Dermis microvascular lymphatic vessel endothelial cell (primary cell): Measurements from ENCODE around the gene DCP1B. TPM values are rescaled to one million over a fixed set of nuclear protein-coding genes. Genes with fewer than 3 reads are reported as not detected.

Source experiments
- DNase-seq, 2 donors: peaks; one replicate each; pipeline versions ENCODE4 v3.0.0 to v3.0.0-alpha.2; 2010; ENCODE audit warnings: low read depth in 2 of 2
- total RNA-seq: library from RNA; depleted of rRNA; stranded (reverse); fragments of >200 nt; gene quantifications from 2 replicates; pipeline ENCODE4 v1.2.1, GENCODE V29; 2014

Gene DCP1B
- 3.9 and 4.3 TPM in 2 replicates for total RNA-seq

DNA sequence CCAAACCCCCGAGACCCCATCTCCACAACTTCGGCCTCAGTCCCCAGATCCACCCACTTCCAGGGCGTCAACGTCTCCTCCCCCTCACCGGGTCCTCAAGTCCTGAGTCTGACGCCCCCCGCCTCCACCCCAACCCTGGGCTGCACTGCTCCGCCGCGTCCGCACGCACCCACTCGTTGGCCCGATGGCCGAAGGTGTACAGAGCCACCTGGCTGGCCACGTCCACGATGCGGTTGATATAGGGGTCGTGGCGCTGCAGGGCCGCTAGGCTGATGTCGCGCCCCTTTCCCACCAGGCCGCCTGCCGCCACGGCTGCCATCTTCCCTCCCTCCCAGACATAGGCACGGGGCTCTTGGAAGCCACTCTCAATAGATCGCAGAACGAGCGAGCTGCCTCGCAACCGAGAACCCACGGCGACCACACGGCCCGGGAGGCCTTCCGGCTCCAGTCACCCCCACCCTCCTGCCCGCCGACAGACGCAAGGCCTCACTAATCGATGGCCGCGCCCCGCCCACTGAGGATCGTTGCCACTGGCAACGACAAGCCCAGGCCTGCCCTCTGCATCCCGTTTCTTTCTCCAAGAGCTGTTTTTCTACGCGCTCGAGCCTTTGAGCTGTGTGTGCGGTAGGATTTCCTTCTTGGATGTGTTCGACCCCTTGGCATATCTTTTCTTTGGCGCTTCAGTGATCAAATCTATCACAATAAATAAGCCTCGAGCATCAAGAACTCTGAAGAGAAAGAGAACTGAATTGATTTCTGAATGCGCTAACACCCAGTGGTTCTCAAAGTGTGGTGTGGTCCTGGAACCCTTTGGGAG lies at the start of gene DCP1B:
DCP1B (minus strand) TSS at position 345 of the 817 bp plus-strand sequence; CDS start at position 319, 26 bp downstream.
- DNase-seq = peak; percentile 92 to 98

DNA sequence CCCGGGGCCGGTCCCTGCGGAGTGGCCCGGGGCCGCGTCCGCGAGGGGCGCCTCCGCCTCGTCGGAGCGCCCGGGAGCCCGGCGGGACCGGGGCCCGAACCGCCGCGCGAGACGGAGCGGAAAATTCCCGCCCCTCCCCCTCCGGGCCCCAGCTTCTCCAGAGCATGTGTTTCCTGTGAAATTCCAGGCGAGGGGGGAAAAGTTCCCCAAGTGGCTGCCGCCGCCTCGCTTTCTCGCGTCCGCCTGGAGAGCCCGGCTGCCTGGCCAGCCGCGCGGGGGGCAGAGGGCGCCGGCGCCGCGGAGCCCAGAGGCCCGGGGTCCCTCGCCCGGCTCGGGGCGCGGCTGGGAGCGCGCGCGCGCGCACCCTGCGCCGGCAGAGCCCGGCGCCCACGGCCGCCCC lies 49.4 kb upstream of the DCP1B start:
- DNase-seq = no peak

DNA sequence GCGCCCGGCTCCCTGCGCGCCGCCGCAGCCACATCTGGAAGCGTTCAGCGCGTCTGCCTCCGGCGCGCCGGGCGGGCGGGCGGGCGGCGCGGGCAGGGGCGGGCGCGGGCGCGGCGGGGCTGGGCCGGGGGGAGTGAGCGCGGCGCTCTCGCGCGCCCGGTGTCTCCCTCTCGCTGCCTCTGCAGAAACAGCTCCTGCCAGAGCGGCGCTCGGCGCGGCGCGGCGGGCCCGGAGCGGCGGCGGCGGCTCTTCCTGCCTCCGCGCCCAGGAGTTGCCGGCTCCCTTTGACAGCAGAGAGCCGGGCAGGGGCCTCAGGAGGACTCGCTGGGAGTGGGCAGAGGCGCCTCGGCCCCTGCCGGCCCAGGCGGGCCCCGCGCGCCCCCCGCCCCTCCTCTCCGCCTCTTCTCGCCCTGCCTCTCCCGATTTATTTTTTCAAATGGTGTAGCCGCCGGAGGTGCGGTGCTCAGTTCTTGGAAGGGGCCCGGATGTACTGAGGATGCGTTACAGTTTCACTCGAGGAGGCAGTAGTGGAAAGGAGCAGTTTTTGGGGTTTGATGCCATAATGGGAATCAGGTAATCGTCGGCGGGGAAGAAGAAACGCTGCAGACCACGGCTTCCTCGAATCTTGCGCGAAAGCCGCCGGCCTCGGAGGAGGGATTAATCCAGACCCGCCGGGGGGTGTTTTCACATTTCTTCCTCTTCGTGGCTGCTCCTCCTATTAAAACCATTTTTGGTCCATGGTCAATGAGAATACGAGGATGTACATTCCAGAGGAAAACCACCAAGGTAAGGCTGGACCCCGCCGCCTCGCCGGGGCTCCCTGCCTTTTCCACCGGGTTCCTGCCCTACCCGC lies 48.8 kb upstream of the DCP1B start, which contains the start of gene CACNA1C:
CACNA1C (plus strand) TSS at position 162 of the 853 bp plus-strand sequence; CDS start at position 738, 576 bp downstream.
- peak in 1 of 2 donors; percentile 54 for DNase-seq

DNA sequence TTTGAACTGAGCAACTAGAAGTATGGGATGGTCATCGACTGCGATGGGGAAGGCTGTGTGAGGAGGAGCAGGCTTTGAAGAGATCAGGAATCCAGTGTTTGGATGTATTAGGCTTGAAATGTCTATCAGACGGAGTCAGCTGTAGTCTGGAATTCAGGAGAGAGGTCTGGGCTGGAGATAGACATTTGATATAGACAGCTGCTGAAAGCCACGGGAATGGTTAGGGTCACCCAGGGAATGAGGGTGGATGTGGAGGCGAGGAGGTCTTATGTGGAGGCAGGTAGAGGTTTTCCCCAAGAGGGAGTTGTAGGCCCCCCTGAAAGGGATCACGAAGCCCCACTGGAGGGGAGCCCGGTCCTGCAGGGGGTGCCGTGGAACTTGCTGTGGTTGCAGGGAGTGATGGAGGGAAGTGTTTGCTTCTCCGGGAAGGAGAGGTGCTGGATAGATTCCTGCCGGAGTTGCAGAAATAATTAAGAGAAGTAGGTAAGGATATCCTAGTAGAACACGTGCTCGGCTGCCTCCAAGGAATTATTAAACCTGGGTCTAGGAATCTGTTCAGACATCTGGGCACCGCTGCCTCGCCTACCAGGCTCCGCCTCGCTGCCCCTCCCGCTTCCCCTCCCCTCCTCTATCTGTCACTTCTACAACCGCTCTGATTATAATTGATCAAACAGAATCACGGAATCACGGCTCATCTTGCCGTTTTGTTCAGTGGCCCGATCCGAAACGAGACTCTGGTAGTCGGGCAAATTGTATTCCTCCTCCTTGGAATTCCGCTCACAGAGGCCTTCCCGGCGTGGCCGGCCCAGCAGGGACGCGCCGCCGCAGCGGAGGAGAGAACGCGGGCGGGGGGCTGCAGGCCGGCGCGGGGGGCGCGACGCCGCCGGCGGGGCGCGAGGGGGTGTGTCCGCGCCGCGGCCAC lies 47.7 kb upstream of the DCP1B start:
- no peak for DNase-seq

DNA sequence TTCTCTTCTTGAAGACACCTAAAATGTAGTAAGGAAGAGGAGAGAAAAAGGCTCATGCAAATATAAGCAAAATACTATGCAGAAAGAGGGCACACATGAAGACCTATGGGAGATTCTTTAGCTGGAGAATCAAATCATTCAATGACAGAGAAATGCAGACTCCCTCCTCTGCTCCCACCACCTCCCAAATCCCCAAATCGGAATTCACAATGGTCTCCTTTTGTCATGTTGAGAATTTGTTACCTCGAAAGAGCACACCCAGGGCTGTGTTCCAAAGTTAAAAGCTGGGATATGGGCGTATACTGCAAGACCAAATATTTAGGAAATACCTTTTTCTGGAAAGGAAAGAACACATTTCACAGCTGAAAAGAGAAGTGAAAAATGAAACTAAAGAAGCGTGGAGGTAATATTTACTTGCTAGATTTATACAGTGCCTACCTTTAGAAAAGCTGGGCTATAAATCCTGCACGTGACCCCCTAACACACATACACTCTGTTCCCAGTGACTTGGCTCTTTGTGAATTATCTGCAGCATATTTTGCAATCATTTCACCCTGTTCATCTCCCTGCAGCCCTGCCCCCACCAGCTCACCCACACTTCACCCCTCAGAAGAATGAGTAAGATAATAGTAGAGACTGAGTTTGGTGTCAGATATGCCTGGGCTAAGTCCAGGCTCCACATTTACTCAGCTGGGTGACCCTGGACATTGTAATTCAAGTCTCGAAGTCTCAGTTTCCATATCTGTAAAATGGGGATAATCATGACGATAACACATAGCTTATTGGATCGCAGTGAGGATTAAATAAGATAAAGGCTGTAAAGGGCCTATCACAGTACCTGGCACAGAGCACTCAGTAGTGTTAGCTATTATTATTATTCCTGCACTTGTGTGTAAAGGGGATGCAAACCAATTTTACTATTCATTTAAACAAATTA lies 45.6 kb upstream of the DCP1B start:
- no peak for DNase-seq

DNA sequence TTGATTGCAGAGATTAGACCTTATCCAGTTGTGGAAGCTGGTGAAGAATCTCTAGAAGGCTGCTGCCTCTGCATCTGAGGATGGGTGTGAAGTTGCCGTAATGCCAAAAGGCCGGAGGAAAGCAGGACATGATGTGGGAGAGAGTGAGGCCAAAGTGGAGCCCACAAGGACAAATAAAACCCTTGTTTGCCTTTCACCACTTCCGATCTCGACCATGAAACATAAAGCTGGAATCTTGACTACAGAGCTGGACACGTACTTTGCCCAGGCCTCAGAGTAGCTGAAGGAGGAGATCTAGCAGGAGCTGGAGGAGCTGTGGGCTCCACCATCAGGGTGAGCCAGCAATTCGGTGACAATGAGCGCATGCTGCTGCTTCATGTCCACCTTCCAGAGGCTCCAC lies 43.5 kb upstream of the DCP1B start:
- DNase-seq = no peak

DNA sequence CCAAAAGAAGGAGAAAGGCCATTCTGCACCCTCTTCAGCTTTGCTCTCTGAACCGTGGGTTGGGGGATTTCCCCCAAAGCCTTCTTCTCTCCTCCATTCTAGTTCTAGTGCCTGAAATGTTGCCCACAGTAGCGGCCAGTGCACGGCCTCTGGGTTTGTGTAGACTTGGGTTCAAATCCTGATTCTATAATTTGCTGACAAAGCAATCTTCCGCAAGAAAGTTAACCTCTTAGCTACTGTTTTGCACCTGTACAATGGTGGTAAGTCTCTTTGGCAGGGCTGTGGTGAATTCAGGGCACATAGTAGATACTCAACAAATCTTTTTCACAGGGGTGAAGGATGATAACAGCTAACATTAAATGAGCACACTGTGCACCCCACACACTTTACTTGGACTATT lies 42.7 kb upstream of the DCP1B start:
- no peak for DNase-seq

DNA sequence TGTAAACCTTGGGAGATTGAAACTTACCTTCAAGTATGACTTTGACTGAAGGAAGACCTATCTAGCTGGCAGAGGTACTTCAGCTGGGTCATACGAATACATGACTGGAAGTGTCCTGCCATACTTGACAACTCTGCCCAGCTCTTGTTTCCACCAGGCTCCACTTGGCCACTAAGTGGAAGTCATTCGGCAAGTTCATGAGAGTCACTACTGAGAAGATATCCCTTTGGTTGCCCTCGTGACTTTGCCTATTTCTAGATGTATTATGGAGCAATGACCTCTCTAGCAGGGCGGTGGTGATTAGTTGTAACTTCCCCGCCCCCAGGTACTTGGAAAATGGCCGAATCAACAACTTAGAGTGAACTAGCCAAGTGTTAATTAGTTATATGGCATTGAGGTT lies 39.9 kb upstream of the DCP1B start:
- no peak for DNase-seq

DNA sequence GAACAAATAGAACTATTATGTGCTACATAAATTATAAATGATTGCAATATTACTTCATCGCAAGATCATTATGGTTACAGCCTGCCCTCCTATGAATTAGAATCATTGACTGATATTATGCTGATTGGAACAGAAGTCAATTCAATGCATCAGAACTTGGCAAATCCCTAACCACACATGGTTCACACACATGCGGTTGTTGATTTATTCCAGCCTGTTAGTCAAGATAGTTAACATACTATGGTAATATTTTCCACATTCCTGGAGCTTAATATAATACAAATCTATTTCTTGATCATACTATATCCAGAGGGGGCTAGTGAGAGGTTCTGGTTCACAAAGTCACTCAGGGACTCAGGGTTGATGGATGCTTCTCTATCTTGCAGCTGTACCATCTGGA lies 38.8 kb upstream of the DCP1B start:
- DNase-seq = no peak

DNA sequence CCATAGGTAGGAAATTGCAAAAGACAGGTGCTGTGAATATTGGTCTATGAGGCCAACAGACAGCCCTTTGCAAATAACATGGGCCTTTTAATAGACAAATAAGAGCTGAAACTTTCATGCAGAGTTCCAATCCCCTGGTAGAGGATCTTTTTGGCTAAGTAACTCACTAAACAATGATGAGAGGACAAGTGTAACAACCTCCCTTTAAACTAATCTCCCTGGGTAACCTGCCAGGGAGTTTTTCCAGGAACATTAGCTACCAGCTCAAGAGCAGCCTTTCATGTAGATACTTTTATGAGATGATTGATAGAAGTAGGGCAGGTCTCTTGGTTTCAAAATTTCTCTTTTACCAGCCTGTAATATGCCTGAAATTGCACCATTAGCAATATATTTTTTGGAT lies 34.8 kb upstream of the DCP1B start:
- no peak for DNase-seq

DNA sequence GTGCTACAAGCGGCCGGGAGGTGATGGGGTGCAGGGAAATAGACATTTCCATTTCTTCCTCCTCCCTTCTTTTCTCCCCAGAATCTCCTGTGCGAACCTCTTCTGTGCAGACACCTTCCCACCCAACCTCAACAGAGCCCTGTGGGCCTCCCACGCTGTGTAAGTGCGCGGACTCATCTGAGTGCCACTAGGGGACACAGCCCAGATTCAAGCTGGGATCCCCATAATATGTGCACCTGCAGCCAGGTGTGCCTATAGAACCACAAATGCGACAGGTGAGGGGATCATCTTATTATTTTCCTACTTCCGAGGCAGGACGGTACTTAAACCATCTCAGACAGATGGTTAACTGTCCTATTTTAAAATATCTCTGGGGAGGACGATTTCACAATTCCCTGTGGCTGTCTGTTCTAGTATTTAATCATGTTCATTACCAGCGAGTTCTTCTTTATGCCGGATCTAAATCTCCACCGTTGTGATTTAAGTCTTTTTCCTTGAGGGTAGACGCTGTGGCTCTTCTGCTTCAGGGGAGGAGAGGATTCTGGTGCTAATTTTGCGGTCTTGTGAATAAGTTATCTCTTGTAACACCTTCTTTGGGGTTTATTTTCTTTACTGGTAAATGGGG lies 31.3 kb upstream of the DCP1B start:
- DNase-seq = no peak

DNA sequence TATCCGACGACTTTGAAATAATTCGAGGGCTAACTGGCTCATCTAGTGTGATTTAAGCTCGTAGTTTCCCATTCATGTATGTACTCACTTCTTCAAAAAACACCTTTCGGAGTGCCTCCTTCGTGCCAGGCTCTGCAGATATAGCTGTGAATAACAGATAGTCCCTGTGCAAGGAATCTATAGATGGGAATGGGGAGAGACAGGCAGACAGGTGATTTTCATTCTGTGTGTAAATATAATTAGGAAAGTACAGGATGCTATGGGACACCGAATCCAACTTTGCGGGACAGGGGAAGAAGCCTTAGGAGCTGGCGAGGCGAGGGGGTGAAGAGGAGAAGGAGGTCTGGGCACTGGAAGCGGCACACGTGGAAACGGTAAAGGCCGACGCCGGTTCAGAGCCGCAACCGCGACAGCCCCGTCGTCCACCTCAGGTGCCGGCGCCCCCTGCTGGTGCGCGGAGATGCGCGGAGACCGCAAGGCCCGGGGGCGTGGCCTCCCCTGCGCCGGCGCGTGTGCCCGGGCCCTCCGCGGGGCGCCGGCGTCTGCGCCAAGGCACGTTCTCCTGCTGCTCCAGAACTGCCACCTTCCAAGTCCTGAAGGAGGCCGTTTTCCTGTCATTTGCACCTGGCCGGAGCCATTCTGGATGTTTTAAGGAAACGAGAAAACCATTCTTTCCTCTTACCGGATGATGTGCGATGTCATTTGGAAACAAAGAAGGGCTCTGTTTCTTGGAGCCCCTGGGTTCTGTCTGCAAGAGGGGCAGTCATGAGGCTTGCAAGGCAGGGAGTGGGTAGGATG lies 30.6 kb upstream of the DCP1B start:
- peak; percentile 31 to 77 for DNase-seq

DNA sequence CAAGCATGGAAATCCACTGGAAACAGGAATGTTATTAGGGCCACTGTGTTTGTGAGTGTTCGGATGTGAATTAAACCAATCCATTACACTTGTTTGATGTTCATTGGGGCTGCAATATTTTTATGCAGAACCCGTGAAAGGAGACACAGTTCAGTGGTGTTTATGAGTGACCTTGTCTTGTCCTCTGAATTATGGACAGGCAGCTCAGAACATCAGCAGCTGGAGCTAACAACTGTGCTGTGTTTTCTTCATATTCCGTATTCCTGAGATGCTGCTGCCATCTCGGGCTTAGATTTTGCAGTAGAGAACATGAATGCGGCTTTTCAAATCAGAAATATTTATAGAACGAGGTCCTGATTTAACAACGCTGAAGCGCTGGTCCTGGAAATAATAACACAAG lies 28.2 kb upstream of the DCP1B start:
- no peak for DNase-seq

DNA sequence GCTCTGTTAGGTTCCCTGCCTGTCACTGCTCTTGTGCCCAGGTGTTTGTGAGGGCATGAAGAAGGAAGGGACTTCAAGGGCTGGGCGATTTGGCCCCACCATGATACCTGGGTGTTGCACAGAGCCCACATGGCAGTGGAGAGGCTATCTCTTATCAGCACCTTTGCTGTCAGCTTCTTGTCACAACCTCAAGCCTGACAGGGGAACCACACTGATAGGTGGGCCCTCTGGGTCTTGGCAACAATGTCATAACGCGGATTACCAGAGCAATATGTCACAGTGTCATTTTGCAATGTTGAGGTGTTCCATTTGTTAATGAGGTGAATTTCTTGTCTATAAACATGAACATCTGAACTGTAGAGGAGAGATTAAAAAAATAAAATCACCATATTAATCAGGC lies 25.6 kb upstream of the DCP1B start:
- no peak for DNase-seq

DNA sequence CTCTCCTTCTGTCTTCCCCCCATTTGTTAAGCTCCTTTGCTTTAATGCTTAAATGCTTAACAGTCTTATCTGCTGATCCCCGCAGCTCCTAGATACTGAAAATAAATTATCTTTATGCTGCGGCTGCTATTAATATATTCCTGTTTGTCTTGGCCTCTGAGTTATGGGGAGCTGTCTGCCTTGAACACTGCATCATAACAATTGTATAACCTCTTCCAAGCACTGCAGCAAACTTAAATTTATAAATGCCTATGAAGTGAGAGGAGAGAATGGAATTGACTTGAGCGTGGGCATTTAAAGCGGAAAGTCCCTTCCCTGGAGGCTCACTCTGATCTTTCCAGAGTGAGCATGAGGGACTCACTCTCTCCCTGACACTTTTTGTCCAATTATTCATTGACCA lies 23.1 kb upstream of the DCP1B start:
- DNase-seq = no peak

DNA sequence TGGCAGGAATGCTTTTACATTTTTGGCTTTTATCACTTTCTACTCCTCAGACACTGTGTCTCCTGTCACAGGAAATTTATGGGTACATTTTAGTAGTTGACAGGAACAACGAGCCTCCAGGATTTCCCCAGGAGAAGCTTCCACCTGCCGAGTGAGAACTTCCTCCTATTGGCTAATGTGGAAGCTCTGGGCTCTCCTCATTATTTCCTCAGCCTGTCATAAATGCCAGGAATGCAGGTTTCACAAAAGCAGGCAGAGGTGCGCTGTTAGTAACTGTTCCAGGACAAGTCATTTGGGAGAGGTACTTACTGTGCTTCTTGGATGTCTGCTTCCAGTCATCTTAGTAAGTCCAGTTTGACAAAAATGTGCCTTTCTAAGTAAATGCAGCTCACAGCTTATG lies 19.1 kb upstream of the DCP1B start:
- no peak for DNase-seq

DNA sequence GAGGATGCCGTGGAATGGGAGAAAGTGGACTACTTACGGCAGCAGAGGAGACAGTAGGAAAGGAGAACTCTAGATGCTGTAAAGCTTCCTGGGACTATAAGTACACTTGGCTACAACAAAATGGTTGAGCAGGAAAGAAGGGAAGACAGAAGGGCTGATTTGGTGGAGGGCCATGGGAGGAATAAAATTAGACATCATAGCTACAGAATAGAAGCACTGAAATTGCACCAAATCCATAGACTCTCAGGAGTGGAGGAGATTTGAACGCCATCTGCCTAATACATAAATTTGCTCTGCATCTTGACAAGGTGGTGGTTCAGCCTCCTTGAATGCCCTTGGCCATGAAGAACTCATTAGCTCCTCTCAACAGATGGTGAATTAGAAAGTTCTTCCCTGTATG lies 16.3 kb upstream of the DCP1B start:
- DNase-seq = no peak

DNA sequence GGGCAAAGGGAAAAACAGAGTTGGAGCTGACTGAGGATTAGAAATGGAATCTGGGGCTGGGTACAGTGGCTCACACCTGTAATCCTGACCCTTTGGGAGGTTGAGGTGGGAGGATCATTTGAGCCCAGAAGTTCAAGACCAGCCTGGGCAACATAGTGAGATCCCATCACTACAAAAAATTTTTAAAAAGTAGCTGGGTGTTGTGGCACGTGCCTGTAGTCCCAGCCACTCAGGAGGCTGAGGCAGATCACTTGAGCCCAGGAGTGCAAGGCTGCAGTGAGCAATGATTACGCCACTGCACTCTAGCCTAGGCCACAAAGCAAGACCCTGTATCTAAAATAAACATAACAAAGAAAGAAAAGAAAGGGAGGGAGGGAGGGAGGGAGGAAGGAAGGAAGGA lies 14.9 kb upstream of the DCP1B start:
- no peak for DNase-seq

DNA sequence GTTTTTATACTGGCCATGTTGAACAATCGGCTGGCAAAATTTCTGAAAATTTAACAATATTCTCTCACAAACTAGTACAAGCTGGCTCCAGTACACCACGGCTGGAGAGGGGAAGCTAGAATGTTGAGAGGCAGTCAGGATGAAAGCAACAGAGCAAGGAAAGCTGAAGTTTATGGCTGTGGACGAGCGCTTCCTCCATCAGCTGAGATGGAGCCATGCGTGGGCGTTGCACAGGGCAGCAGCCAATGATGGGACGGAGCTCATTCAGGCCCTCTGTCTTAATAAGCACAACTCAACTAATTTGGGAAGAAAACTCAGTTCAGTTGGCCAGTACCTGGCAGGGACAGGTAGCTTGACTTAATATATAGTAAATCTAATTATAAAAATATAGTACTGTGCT lies 14.1 kb upstream of the DCP1B start:
- DNase-seq = no peak
